Measurements from ENCODE around the gene SFTPD.

SFTPD gene

GRCh38 chr10:79944428-79945395 is 4.2 kb downstream of the SFTPD start:
- no peak for DNase-seq

GRCh38 chr10:79943871-79944270 is 5.0 kb downstream of the SFTPD start:
- DNase-seq, result no peak

- no peak for DNase-seq
Measured at GRCh38 chr10:79942261-79943185, 6.4 kb downstream of the SFTPD start.

GRCh38 chr10:79941585-79942210 is 7.2 kb downstream of the SFTPD start:
- DNase-seq, result no peak

GRCh38 chr10:79941146-79941545 is 7.8 kb downstream of the SFTPD start:
- no peak for DNase-seq

GRCh38 chr10:79940431-79940830 is 8.5 kb downstream of the SFTPD start:
- no peak for DNase-seq

GRCh38 chr10:79939969-79940368 is 8.9 kb downstream of the SFTPD start:
- no peak for DNase-seq

- DNase-seq, result no peak
Measured at GRCh38 chr10:79938728-79939406, 10.0 kb downstream of the SFTPD start.

- DNase-seq, result no peak
Measured at GRCh38 chr10:79937701-79938151, 11.2 kb downstream of the SFTPD start.

GRCh38 chr10:79936625-79937615 is 12.0 kb downstream of the SFTPD start:
- no peak for DNase-seq

- no peak for DNase-seq
Measured at GRCh38 chr10:79933961-79934360, 14.9 kb downstream of the SFTPD start.

- no peak for DNase-seq
Measured at GRCh38 chr10:79932841-79933379, 16.0 kb downstream of the SFTPD start.

- DNase-seq, result no peak
Measured at GRCh38 chr10:79932307-79932706, 16.6 kb downstream of the SFTPD start.

GRCh38 chr10:79930751-79931150 is 18.2 kb downstream of the SFTPD start:
- no peak for DNase-seq

- no peak for DNase-seq
Measured at GRCh38 chr10:79930267-79930666, 18.6 kb downstream of the SFTPD start.

GRCh38 chr10:79929409-79929904 is 19.4 kb downstream of the SFTPD start:
- peak; percentile 40 for DNase-seq

- no peak for DNase-seq
Measured at GRCh38 chr10:79928028-79928583, 20.8 kb downstream of the SFTPD start.

- no peak for DNase-seq
Measured at GRCh38 chr10:79927111-79927828, 21.6 kb downstream of the SFTPD start.

GRCh38 chr10:79926037-79926436 is 22.9 kb downstream of the SFTPD start:
- no peak for DNase-seq

GRCh38 chr10:79925614-79926013 is 23.3 kb downstream of the SFTPD start:
- no peak for DNase-seq

Measured in NCI-H1694 treated with DMSO at 0.1 percent for 48 hours (cell line).